HEK293 (cell line): ENCODE data around the gene ZNF396.

Experiments
- CTCF ChIA-PET: fragments of 350-600 bp; formaldehyde crosslinking; extraction: SDS; loops from one replicate; lab custom pipeline; 2021; ENCODE audit warnings: antibody characterized with exemption; lab: Yijun Ruan, JAX
- POLR2A ChIA-PET: fragments of 300-600 bp; formaldehyde crosslinking; extraction: SDS; loops from one replicate; lab custom pipeline; 2020; ENCODE audit warnings: antibody characterized with exemption, inconsistent platforms; lab: Yijun Ruan, JAX
- H3K27ac ChIP-seq: fragments of 200-500 bp; sonication (Bioruptor generic); 2 replicates; pipeline ENCODE4 v1.5.1; 2014; ENCODE audit warnings: low read depth, low read length, control low read depth, inconsistent platforms; ENCODE audit errors: extremely low read depth
- H3K36me3 ChIP-seq, 2 experiments: fragments of 200-500 bp in 1 of 2; sonication (Bioruptor generic) in 1 of 2; 1 replicate in 1 of 2; 2 replicates in 1 of 2; pipeline ENCODE4 v1.5.1; 2014 to 2017; ENCODE audit warnings: inconsistent platforms in 2 of 2, low read length in 2 of 2; ENCODE audit not compliant: control insufficient read depth in 2 of 2, insufficient read depth in 1 of 2
- H3K4me1 ChIP-seq: fragments of 200-500 bp; sonication (Bioruptor generic); 2 replicates; pipeline ENCODE4 v1.5.1; 2014; ENCODE audit warnings: mild to moderate bottlenecking, low read length, inconsistent platforms; ENCODE audit not compliant: control insufficient read depth, insufficient read depth
- H3K4me3 ChIP-seq: 2 replicates; pipeline ENCODE4 v1.5.1; 2011; ENCODE audit warnings: low read depth, mild to moderate bottlenecking, control low read depth, low read length, moderate library complexity
- H3K9me3 ChIP-seq: fragments of 200-500 bp; sonication (Bioruptor generic); 2 replicates; pipeline ENCODE4 v1.5.1; 2014; ENCODE audit warnings: low read depth, low read length, inconsistent platforms; ENCODE audit not compliant: control insufficient read depth, insufficient read depth
- GLIS2 ChIP-seq: fragments of 450-650 bp; formaldehyde crosslinking; IDR thresholded peaks from 2 replicates; pipeline ENCODE4 v1.5.1; 2016; ENCODE audit warnings: missing biosample characterization, missing genetic modification characterization
- KLF9 ChIP-seq: fragments of 450-650 bp; formaldehyde crosslinking; IDR thresholded peaks from 2 replicates; pipeline ENCODE4 v1.5.1; 2016; ENCODE audit warnings: missing biosample characterization, missing genetic modification characterization, low read depth
- MZF1 ChIP-seq: fragments of 450-650 bp; formaldehyde crosslinking; IDR thresholded peaks from 2 replicates; pipeline ENCODE4 v1.5.1; 2017; ENCODE audit warnings: missing biosample characterization, missing genetic modification characterization, borderline replicate concordance
- PATZ1 ChIP-seq: fragments of 450-650 bp; formaldehyde crosslinking; IDR thresholded peaks from 2 replicates; pipeline ENCODE4 v1.5.1; 2016; ENCODE audit warnings: missing biosample characterization, missing genetic modification characterization
- ZBTB1 ChIP-seq: fragments of 450-650 bp; formaldehyde crosslinking; IDR thresholded peaks from 2 replicates; pipeline ENCODE4 v1.5.1; 2016; ENCODE audit warnings: missing biosample characterization, missing genetic modification characterization
- ZBTB20 ChIP-seq: fragments of 450-650 bp; formaldehyde crosslinking; IDR thresholded peaks from 2 replicates; pipeline ENCODE4 v1.5.1; 2016; ENCODE audit warnings: missing biosample characterization, missing genetic modification characterization
- ZEB2 ChIP-seq: fragments of 450-650 bp; formaldehyde crosslinking; IDR thresholded peaks from 2 replicates; pipeline ENCODE4 v1.5.1; 2016; ENCODE audit warnings: missing biosample characterization, missing genetic modification characterization
- ZNF114 ChIP-seq: fragments of 450-650 bp; formaldehyde crosslinking; IDR thresholded peaks from 2 replicates; pipeline ENCODE4 v1.5.0; 2017; ENCODE audit warnings: missing biosample characterization, missing genetic modification characterization
- ZNF140 ChIP-seq: fragments of 450-650 bp; formaldehyde crosslinking; IDR thresholded peaks from 2 replicates; pipeline ENCODE4 v1.5.1; 2016; ENCODE audit warnings: missing biosample characterization, missing genetic modification characterization
- ZNF433 ChIP-seq: fragments of 450-650 bp; formaldehyde crosslinking; IDR thresholded peaks from 2 replicates; pipeline ENCODE4 v1.5.1; 2016; ENCODE audit warnings: missing biosample characterization, missing genetic modification characterization, low read depth
- ZNF514 ChIP-seq: fragments of 450-650 bp; formaldehyde crosslinking; IDR thresholded peaks from 2 replicates; pipeline ENCODE4 v1.5.1; 2016; ENCODE audit warnings: missing biosample characterization, missing genetic modification characterization
- ZNF521 ChIP-seq: fragments of 450-650 bp; formaldehyde crosslinking; IDR thresholded peaks from 2 replicates; pipeline ENCODE4 v1.5.1; 2017; ENCODE audit warnings: missing biosample characterization, mild to moderate bottlenecking, missing genetic modification characterization
- ZNF571 ChIP-seq: fragments of 450-650 bp; formaldehyde crosslinking; IDR thresholded peaks from 2 replicates; pipeline ENCODE4 v1.5.0; 2017; ENCODE audit warnings: missing biosample characterization, missing genetic modification characterization
- ZNF585B ChIP-seq: fragments of 450-650 bp; formaldehyde crosslinking; IDR thresholded peaks from 2 replicates; pipeline ENCODE4 v1.5.1; 2016; ENCODE audit warnings: missing biosample characterization, missing genetic modification characterization
- ZNF624 ChIP-seq: fragments of 450-650 bp; formaldehyde crosslinking; IDR thresholded peaks from 2 replicates; pipeline ENCODE4 v1.5.1; 2017; ENCODE audit warnings: missing biosample characterization, missing genetic modification characterization
- ZNF645 ChIP-seq: fragments of 450-650 bp; formaldehyde crosslinking; IDR thresholded peaks from 2 replicates; pipeline ENCODE4; 2016; ENCODE audit warnings: missing biosample characterization, missing genetic modification characterization
- ZNF785 ChIP-seq: fragments of 450-650 bp; formaldehyde crosslinking; IDR thresholded peaks from 2 replicates; pipeline ENCODE4 v1.5.1; 2016; ENCODE audit warnings: missing biosample characterization, missing genetic modification characterization
- TF ChIP-seq, protein P1 (sequence below): fragments of 450-650 bp; formaldehyde crosslinking; IDR thresholded peaks from 2 replicates; pipeline ENCODE4 v1.5.1; 2016; ENCODE audit warnings: missing biosample characterization, missing genetic modification characterization, borderline replicate concordance
- TF ChIP-seq, protein P2 (sequence below): sonication (generic); formaldehyde crosslinking; IDR thresholded peaks from 2 replicates; pipeline ENCODE4 v1.8.1; 2022; ENCODE audit warnings: mild to moderate bottlenecking, moderate library complexity, missing genetic modification reagents
- TF ChIP-seq, protein P3 (sequence below): fragments of 450-650 bp; IDR thresholded peaks from 2 replicates; pipeline ENCODE4 v1.5.1; 2018; ENCODE audit warnings: missing biosample characterization, missing genetic modification characterization

The ZNF396 gene

GRCh38 chr18:35368595-35368994, 8.5 kb downstream of the ZNF396 start:
- CTCF ChIA-PET = no interaction called here
- Histone ChIP-seq H3K27ac (no peak overlapping the region), H3K36me3 (peaks cover 0 to 7% of the 10 kb centered on the region in 2 experiments; a peak in 1 of 3 replicates), H3K4me3 (no peak overlapping the region), H3K4me1 (no peaks in the 10 kb centered on the region), H3K9me3 (no peaks in the 10 kb centered on the region)
- no peak for TF ChIP-seq ZNF571 (tag by site-specific recombination)
- TF ChIP-seq ZNF624 (tag by site-specific recombination) = no peak
- TF ChIP-seq GLIS2 (tag by site-specific recombination) = no peak
- TF ChIP-seq PATZ1 = no peak
- no peak for TF ChIP-seq ZNF140 (tag by site-specific recombination)
- no peak for TF ChIP-seq MZF1 (tag by site-specific recombination)
- TF ChIP-seq ZNF521 = no peak
- TF ChIP-seq ZEB2 (tag by site-specific recombination) = no peak
- TF ChIP-seq ZNF645 (tag by site-specific recombination) = no peak
- no peak for TF ChIP-seq ZNF433 (tag by site-specific recombination)
- TF ChIP-seq, protein P1, sequence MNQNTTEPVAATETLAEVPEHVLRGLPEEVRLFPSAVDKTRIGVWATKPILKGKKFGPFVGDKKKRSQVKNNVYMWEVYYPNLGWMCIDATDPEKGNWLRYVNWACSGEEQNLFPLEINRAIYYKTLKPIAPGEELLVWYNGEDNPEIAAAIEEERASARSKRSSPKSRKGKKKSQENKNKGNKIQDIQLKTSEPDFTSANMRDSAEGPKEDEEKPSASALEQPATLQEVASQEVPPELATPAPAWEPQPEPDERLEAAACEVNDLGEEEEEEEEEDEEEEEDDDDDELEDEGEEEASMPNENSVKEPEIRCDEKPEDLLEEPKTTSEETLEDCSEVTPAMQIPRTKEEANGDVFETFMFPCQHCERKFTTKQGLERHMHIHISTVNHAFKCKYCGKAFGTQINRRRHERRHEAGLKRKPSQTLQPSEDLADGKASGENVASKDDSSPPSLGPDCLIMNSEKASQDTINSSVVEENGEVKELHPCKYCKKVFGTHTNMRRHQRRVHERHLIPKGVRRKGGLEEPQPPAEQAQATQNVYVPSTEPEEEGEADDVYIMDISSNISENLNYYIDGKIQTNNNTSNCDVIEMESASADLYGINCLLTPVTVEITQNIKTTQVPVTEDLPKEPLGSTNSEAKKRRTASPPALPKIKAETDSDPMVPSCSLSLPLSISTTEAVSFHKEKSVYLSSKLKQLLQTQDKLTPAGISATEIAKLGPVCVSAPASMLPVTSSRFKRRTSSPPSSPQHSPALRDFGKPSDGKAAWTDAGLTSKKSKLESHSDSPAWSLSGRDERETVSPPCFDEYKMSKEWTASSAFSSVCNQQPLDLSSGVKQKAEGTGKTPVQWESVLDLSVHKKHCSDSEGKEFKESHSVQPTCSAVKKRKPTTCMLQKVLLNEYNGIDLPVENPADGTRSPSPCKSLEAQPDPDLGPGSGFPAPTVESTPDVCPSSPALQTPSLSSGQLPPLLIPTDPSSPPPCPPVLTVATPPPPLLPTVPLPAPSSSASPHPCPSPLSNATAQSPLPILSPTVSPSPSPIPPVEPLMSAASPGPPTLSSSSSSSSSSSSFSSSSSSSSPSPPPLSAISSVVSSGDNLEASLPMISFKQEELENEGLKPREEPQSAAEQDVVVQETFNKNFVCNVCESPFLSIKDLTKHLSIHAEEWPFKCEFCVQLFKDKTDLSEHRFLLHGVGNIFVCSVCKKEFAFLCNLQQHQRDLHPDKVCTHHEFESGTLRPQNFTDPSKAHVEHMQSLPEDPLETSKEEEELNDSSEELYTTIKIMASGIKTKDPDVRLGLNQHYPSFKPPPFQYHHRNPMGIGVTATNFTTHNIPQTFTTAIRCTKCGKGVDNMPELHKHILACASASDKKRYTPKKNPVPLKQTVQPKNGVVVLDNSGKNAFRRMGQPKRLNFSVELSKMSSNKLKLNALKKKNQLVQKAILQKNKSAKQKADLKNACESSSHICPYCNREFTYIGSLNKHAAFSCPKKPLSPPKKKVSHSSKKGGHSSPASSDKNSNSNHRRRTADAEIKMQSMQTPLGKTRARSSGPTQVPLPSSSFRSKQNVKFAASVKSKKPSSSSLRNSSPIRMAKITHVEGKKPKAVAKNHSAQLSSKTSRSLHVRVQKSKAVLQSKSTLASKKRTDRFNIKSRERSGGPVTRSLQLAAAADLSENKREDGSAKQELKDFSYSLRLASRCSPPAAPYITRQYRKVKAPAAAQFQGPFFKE (tag by site-specific recombination) = no peak
- TF ChIP-seq ZBTB1 (tag by site-specific recombination) = no peak
- no peak for TF ChIP-seq KLF9
- TF ChIP-seq ZNF585B (tag by site-specific recombination) = no peak
- TF ChIP-seq, protein P2, sequence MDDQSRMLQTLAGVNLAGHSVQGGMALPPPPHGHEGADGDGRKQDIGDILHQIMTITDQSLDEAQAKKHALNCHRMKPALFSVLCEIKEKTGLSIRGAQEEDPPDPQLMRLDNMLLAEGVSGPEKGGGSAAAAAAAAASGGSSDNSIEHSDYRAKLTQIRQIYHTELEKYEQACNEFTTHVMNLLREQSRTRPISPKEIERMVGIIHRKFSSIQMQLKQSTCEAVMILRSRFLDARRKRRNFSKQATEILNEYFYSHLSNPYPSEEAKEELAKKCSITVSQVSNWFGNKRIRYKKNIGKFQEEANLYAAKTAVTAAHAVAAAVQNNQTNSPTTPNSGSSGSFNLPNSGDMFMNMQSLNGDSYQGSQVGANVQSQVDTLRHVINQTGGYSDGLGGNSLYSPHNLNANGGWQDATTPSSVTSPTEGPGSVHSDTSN (CRISPR knock-in tag) = no peak
- TF ChIP-seq, protein P3, sequence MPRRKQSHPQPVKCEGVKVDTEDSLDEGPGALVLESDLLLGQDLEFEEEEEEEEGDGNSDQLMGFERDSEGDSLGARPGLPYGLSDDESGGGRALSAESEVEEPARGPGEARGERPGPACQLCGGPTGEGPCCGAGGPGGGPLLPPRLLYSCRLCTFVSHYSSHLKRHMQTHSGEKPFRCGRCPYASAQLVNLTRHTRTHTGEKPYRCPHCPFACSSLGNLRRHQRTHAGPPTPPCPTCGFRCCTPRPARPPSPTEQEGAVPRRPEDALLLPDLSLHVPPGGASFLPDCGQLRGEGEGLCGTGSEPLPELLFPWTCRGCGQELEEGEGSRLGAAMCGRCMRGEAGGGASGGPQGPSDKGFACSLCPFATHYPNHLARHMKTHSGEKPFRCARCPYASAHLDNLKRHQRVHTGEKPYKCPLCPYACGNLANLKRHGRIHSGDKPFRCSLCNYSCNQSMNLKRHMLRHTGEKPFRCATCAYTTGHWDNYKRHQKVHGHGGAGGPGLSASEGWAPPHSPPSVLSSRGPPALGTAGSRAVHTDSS (tag by site-specific recombination) = no peak
- TF ChIP-seq ZNF114 (tag by site-specific recombination) = no peak
- no peak for TF ChIP-seq ZNF514 (tag by site-specific recombination)
- TF ChIP-seq ZBTB20 (tag by site-specific recombination) = no peak
- no peak for TF ChIP-seq ZNF785 (tag by site-specific recombination)
- POLR2A ChIA-PET = no interaction called here
